ENCODE measurements around the gene ZDHHC13. TPM values are rescaled to one million over a fixed set of nuclear protein-coding genes. Genes with fewer than 3 reads are reported as not detected.

The ZDHHC13 gene
- total and polyA plus RNA-seq, 2 of the 8 experiments (the other 6 are each of a cell fraction or from before 2014, with no cell fraction given) = 22.4 to 24.1 TPM

- Histone ChIP-seq H3K56ac (replicated peaks; ENCODE audit: insufficient read length, low read depth, low read length) (no peak overlapping the region), H3K23ac (ENCODE audit: insufficient read length) (no peak overlapping the region)
- FAIRE-seq = no peak
These were observed 74.7 kb downstream of the ZDHHC13 start for GRCh38 chr11:19191530-19192169.

More at GRCh38 chr11:19191530-19192169, 74.7 kb downstream of the ZDHHC13 start:
- Histone ChIP-seq H4K20me1 (replicated peaks in 1 of 2; ENCODE audit: control insufficient read depth in 1 of 2, insufficient read depth in 2 of 2, low read length in 2 of 2) (no peaks in the 10 kb centered on the region), H2BK20ac (ENCODE audit: low read length) (no peak overlapping the region), H3K79me2 (ENCODE audit: control insufficient read depth in 1 of 2, insufficient read depth in 2 of 2, low read length in 2 of 2) (no peaks in the 10 kb centered on the region), H4K91ac (replicated peaks; ENCODE audit: insufficient read length, low read length) (no peak overlapping the region), H3K79me1 (ENCODE audit: low read depth, low read length) (no peaks in the 10 kb centered on the region), H2BK120ac (replicated peaks; ENCODE audit: low read depth, low read length) (no peak overlapping the region), H3K27me3 (replicated peaks in 1 of 4; ENCODE audit: control insufficient read depth in 3 of 4, extremely low read depth in 1 of 4, insufficient read depth in 3 of 4, low read length in 3 of 4) (no peaks in the 10 kb centered on the region; a peak in 1 of 7 replicates), H3K14ac (ENCODE audit: insufficient read length) (no peak overlapping the region), H3K9me3 (ENCODE audit: insufficient read depth in 2 of 2, low read depth in 1 of 2, low read length in 1 of 2) (no peaks in the 10 kb centered on the region), H2BK5ac (ENCODE audit: low read depth, low read length) (no peak overlapping the region), H3K4ac (replicated peaks; ENCODE audit: insufficient read length, low read depth, low read length) (no peak overlapping the region), H2AFZ (ENCODE audit: low read length) (no peak overlapping the region), H3K4me1 (replicated peaks in 1 of 4; ENCODE audit: control insufficient read depth in 3 of 4, insufficient read depth in 4 of 4, low read length in 3 of 4) (peaks cover 0 to 1% (median 0%) of the 10 kb centered on the region in 4 experiments; a peak in 2 of 7 replicates), H4K8ac (ENCODE audit: extremely low read depth, insufficient read depth, low read length) (no peak overlapping the region), H3K9ac (replicated peaks in 1 of 4; ENCODE audit: extremely low read depth in 1 of 4, low read depth in 3 of 4, low read length in 3 of 4) (no peak overlapping the region), H2BK15ac (ENCODE audit: low read length) (no peak overlapping the region), H2AK5ac (ENCODE audit: low read depth, low read length) (no peak overlapping the region), H2BK12ac (ENCODE audit: low read depth, low read length) (no peak overlapping the region), H3K4me3 (ENCODE audit: extremely low read depth in 1 of 4, insufficient read depth in 2 of 4, low read depth in 3 of 4, low read length in 4 of 4) (no peak overlapping the region), H3K27ac (ENCODE audit: low read depth, low read length) (no peak overlapping the region), H3K4me2 (ENCODE audit: insufficient read depth in 1 of 2, low read depth in 2 of 2, low read length in 2 of 2) (no peak overlapping the region), H3K18ac (ENCODE audit: extremely low read depth, low read length) (no peak overlapping the region), H3K23me2 (ENCODE audit: low read depth, low read length) (no peaks in the 10 kb centered on the region), H4K5ac (ENCODE audit: insufficient read length, low read depth, low read length) (no peak overlapping the region), H3K36me3 (ENCODE audit: control insufficient read depth in 2 of 4, insufficient read depth in 4 of 4, low read length in 3 of 4) (no peaks in the 10 kb centered on the region)
- ChIA-PET CTCF (ENCODE audit: partially characterized antibody) (interaction anchor here (1.0 to 1.3 kb wide), 3 partner anchors 29 to 70 kb away, joined by 3 to 4 read pairs (median 3); no protein-coding TSS in a partner anchor), POLR2A (ENCODE audit: partially characterized antibody) (interaction anchor here (1.3 kb wide), 1 partner anchor 14 kb away, joined by 4 read pairs; no protein-coding TSS in a partner anchor)
- TF ChIP-seq SIX5 (IDR thresholded peaks at IDR 0.05; ENCODE audit: low read depth, low read length) = no peak
- no peak for TF ChIP-seq RAD21 (IDR thresholded peaks at IDR 0.05 in 1 of 2, conservative IDR thresholded peaks at IDR 0.05 in 1 of 2; ENCODE audit: low read depth in 2 of 2, low read length in 2 of 2)
- WGBS, 2 experiments (ENCODE audit: extremely low coverage in 1 of 2, insufficient coverage in 1 of 2, insufficient read length in 1 of 2, insufficient replicate concordance in 2 of 2, low coverage in 1 of 2, low lambda C conversion rate in 2 of 2, missing lambda C conversion rate in 1 of 2) = 89% methylated on average over 7 of the region's 7 CpGs; no CpG with 5 or more reads in 1 of the 2 experiments
- no peak for DNase-seq (ENCODE audit: low read depth in 1 of 2, low spot score in 2 of 2)
